Measurements from ENCODE around the gene PITPNB.

DNA sequence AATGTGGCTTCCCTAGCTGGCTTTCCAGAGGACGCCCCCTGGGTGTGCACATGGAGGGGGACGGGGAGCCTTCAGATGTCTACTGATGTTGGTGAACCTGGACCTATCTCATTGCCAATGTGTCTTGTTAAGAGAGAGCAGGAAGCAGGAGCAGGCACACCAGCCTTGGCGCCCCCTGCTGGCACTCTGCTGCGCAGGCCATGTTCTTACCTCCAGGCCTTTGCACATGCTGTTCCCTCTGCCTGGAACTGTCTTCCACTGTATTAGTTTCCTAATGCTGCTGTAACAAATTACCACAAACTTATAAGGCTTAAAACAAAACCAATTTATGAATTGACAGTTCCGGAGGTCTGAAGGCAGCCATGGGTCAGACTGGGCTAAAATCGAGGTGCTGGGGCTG, 93.9 kb downstream of the PITPNB start:
- TF ChIP-seq POLR2A (IDR thresholded peaks at IDR 0.05): no peak
- TF ChIP-seq EP300 (IDR thresholded peaks at IDR 0.05; ENCODE audit: low read depth): no peak
- TF ChIP-seq, protein P1, sequence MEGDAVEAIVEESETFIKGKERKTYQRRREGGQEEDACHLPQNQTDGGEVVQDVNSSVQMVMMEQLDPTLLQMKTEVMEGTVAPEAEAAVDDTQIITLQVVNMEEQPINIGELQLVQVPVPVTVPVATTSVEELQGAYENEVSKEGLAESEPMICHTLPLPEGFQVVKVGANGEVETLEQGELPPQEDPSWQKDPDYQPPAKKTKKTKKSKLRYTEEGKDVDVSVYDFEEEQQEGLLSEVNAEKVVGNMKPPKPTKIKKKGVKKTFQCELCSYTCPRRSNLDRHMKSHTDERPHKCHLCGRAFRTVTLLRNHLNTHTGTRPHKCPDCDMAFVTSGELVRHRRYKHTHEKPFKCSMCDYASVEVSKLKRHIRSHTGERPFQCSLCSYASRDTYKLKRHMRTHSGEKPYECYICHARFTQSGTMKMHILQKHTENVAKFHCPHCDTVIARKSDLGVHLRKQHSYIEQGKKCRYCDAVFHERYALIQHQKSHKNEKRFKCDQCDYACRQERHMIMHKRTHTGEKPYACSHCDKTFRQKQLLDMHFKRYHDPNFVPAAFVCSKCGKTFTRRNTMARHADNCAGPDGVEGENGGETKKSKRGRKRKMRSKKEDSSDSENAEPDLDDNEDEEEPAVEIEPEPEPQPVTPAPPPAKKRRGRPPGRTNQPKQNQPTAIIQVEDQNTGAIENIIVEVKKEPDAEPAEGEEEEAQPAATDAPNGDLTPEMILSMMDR (IDR thresholded peaks at IDR 0.05): peak in 2 of 5 experiments; percentile 10 to 14
- no peak for TF ChIP-seq POLR2AphosphoS5 (IDR thresholded peaks at IDR 0.05)
